Measurements from ENCODE around the gene SIGLEC7. TPM values are rescaled to one million over a fixed set of nuclear protein-coding genes. Genes with fewer than 3 reads are reported as not detected.

SIGLEC7 gene
- total RNA-seq, 1 donor from 2014 or later: 0.47 TPM

GRCh38 chr19:51097166-51097738 lies 44.8 kb upstream of the SIGLEC7 start:
- H3K36me3 ChIP-seq: peaks cover under 1% of the 10 kb centered on the region
- H3K27me3 ChIP-seq (ENCODE audit: low read depth): no peaks in the 10 kb centered on the region
- intact Hi-C loops (cut with micrococcal nuclease): no loop called here
- peak; percentile 67 for TF ChIP-seq CTCF (IDR thresholded peaks at IDR 0.05; ENCODE audit: borderline replicate concordance)
- H3K4me1 ChIP-seq: peaks cover 31% of the 10 kb centered on the region
- H3K27ac ChIP-seq (replicated peaks): no peak overlapping the region
- H3K9me3 ChIP-seq (replicated peaks): no peaks in the 10 kb centered on the region
- peak; percentile 56 for DNase-seq
- H3K4me3 ChIP-seq: no peak overlapping the region

GRCh38 chr19:51097796-51098195 lies 44.3 kb upstream of the SIGLEC7 start:
- TF ChIP-seq CTCF (IDR thresholded peaks at IDR 0.05; ENCODE audit: borderline replicate concordance): no peak
- H3K27ac ChIP-seq (replicated peaks): no peak overlapping the region
- peak overlapping the region; percentile 50 for H3K4me3 ChIP-seq
- intact Hi-C loops (cut with micrococcal nuclease): no loop called here
- DNase-seq: no peak
- no peaks in the 10 kb centered on the region for H3K27me3 ChIP-seq (ENCODE audit: low read depth)
- H3K36me3 ChIP-seq: peaks cover 6% of the 10 kb centered on the region
- H3K9me3 ChIP-seq (replicated peaks): no peaks in the 10 kb centered on the region
- H3K4me1 ChIP-seq: peaks cover 33% of the 10 kb centered on the region

GRCh38 chr19:51098365-51099046 lies 43.6 kb upstream of the SIGLEC7 start:
- Histone ChIP-seq H3K4me3 (peak overlapping the region; percentile 50), H3K9me3 (replicated peaks) (no peaks in the 10 kb centered on the region), H3K36me3 (peaks cover 13% of the 10 kb centered on the region), H3K27ac (replicated peaks) (peak overlapping the region; percentile 50), H3K27me3 (ENCODE audit: low read depth) (no peaks in the 10 kb centered on the region), H3K4me1 (peaks cover 33% of the 10 kb centered on the region)
- peak; percentile 41 for TF ChIP-seq CTCF (IDR thresholded peaks at IDR 0.05; ENCODE audit: borderline replicate concordance)
- peak; percentile 65 for DNase-seq
- intact Hi-C loops (cut with micrococcal nuclease): no loop called here

GRCh38 chr19:51099047-51099382 lies 43.1 kb upstream of the SIGLEC7 start:
- Histone ChIP-seq H3K27me3 (ENCODE audit: low read depth) (no peaks in the 10 kb centered on the region), H3K27ac (replicated peaks) (peak overlapping the region; percentile 50), H3K4me3 (peak overlapping the region; percentile 50), H3K4me1 (peaks cover 33% of the 10 kb centered on the region), H3K9me3 (replicated peaks) (no peaks in the 10 kb centered on the region), H3K36me3 (peaks cover 18% of the 10 kb centered on the region)
- no peak for DNase-seq
- TF ChIP-seq CTCF (IDR thresholded peaks at IDR 0.05; ENCODE audit: borderline replicate concordance): no peak
- intact Hi-C loops (cut with micrococcal nuclease): no loop called here

- H3K4me3 ChIP-seq: no peak overlapping the region
- peak overlapping the region; percentile 54 for H3K27ac ChIP-seq (replicated peaks)
- peaks cover 29% of the 10 kb centered on the region for H3K36me3 ChIP-seq
- H3K27me3 ChIP-seq (ENCODE audit: low read depth): no peaks in the 10 kb centered on the region
- intact Hi-C loops (cut with micrococcal nuclease): no loop called here
- DNase-seq: no peak
- peaks cover 33% of the 10 kb centered on the region for H3K4me1 ChIP-seq
- H3K9me3 ChIP-seq (replicated peaks): no peaks in the 10 kb centered on the region
- TF ChIP-seq CTCF (IDR thresholded peaks at IDR 0.05; ENCODE audit: borderline replicate concordance): no peak
Measured at GRCh38 chr19:51100601-51101000, 41.5 kb upstream of the SIGLEC7 start.
